ENCODE measurements around the gene DOCK6. TPM values are rescaled to one million over a fixed set of nuclear protein-coding genes. Genes with fewer than 3 reads are reported as not detected.

DOCK6 gene
- total RNA-seq, 1 donor from 2014 or later, result 32.0 TPM

DNA sequence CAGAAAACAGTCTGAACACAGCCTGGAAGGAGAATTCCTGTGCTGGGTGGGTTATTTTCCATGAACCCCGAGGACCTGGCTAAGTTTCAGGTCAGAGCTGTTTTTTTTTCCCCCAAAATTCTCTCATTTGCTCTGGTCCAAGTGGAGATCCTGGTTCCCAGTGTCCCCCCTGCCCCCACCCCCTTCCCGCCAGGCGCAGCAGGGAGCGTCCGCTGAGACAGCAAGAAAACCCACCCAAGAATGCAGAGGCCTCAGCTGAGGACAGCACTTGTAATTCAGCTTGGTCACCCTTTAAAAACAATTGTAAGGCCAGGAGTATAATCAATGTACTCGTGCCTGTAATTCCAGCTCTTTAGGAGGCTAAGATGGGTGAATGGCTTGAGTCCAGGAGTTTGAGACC lies 22.2 kb upstream of the DOCK6 start:
- ATAC-seq (ENCODE audit: poor library complexity), result no peak
- no peak for DNase-seq
- intact Hi-C loops (cut with DNase I), result loop anchor here (5.0 kb wide), 1 partner anchor 37 kb away; no protein-coding TSS in a partner anchor

DNA sequence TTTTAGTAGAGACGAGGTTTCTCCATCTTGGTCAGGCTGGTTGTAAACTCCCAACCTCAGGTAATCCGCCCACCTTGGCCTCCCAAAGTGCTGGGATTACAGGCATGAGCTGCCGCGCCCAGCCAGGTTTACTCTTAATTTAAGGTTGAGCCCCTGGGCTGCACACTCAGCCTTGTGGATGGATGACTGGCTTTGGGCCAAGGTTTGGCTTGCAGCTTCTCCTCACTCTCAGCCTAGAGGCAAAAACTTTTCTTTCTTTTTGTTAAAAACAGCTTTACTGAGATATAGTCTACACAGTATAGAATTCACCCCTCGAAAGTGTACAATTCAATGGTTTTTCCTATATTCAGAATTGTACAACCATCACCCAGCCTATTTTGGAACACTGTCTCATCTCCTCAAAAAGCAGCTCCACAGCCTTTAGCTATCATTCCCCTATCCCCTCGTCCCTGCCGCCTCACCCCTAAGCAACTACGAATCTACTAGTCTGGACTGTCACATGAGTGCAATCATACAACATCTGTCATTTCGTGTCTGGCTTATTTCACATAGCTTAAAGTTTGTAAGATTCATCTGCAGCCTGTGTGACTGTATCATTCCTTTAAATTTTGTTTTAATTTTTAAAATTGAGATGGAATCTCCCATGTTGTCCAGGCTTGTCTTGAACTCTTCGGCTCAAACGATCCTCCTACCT lies 19.2 kb upstream of the DOCK6 start:
- ATAC-seq (ENCODE audit: poor library complexity) (no peak), DNase-seq (no peak)
- intact Hi-C loops (cut with DNase I), result loop anchor here (5.0 kb wide), 1 partner anchor 34 kb away; no protein-coding TSS in a partner anchor

DNA sequence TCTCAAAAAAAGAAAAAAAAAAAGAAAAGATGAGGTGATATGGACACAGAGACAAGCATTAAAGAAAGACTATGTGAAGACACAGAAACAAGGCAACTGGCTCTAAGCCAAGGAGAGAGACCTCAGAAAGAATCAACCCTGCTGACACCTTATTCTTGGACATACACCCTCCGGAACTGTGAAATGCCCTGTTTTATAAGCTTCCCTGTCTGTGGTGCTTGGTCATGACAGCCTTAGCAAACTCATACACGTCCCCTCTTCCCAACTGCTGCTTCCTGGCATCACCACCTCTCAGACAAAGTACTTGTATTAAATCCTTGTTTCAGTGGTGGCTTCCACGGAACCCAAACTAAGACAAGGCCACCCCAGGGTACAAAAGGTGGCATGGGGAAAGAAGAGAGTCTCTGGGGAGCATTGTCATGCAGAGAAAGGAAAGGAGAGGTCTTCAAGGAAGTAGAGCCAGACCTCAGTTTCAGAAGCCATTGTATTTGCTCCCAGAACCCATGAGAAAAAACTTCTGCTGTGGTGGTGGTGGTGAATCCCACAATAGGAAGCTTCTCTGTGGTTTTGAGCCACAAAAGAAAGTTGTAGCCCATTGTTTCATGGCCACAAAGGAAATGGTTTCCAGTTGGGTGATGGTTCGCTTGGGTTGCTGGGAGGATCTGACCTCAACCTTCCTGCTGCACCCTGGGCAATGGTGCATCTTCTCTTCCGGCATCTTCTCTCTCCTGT lies 17.3 kb upstream of the DOCK6 start:
- intact Hi-C loops (cut with DNase I), result loop anchor here (5.0 kb wide), 1 partner anchor 32 kb away; no protein-coding TSS in a partner anchor
- ATAC-seq (ENCODE audit: poor library complexity) (no peak), DNase-seq (no peak)

- intact Hi-C loops (cut with DNase I), result no loop called here
- peak; percentile 83 for ATAC-seq (ENCODE audit: poor library complexity)
- DNase-seq, result no peak
Observed at GRCh38 chr19:11278670-11279069, 16.3 kb upstream of the DOCK6 start.

DNA sequence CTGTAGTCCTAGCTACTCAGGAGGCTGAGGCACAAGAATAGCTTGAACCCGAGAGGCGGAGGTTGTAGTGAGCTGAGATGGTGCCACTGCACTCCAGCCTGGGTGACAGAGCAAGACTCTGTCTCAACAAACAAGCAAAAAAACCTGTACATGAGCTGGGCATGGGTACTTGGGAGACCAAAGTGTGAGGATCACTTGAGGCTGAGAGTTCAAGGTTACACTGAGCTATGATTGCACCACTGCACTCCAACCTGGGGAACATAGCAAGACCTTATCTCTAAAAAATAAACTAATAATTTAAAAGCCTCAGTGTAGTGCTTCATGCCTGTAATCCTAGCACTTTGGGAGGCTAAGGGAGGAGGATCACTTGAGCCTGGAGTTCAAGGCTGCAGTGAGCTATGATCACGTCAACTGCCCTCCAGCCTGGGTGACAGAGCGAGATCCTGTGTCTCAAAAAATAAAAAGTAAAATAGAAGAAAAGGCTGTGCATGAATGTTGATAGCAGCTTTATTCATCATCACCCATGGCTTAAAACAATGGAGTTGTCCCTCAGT lies 12.3 kb upstream of the DOCK6 start:
- DNase-seq, result no peak
- no peak for ATAC-seq (ENCODE audit: poor library complexity)
- intact Hi-C loops (cut with DNase I), result no loop called here

- ATAC-seq (ENCODE audit: poor library complexity) (no peak), DNase-seq (no peak)
- intact Hi-C loops (cut with DNase I), result no loop called here
Observed at GRCh38 chr19:11273989-11274388, 11.7 kb upstream of the DOCK6 start.

DNA sequence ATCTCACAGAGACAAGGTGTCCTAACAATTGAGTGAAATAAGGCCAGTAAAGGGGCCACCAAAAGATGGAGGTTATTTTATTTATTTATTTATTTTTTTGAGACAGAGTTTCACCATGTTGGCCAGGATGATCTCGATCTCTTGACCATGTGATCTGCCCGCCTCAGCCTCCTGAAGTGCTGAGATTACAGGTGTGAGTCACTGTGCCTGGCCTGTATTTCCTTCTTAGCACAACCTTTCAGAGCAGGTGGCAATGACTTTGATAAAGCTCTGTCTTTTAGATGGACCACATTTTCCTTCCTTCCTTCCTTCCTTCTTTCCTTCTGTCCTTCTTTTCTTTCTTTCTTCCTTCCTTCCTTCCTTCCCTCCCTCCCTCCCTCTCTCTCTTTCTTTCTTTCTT lies 11.0 kb upstream of the DOCK6 start:
- DNase-seq, result no peak
- no peak for ATAC-seq (ENCODE audit: poor library complexity)
- intact Hi-C loops (cut with DNase I), result no loop called here

GRCh38 chr19:11269408-11269807 lies 7.1 kb upstream of the DOCK6 start:
- ATAC-seq (ENCODE audit: poor library complexity) (no peak), DNase-seq (no peak)
- intact Hi-C loops (cut with DNase I), result no loop called here

GRCh38 chr19:11268783-11269267 lies 6.5 kb upstream of the DOCK6 start:
- ATAC-seq (ENCODE audit: poor library complexity) (peak; percentile 80), DNase-seq (peak; percentile 85)
- intact Hi-C loops (cut with DNase I), result no loop called here

- DNase-seq, result no peak
- ATAC-seq (ENCODE audit: poor library complexity), result no peak
- intact Hi-C loops (cut with DNase I), result no loop called here
Observed at GRCh38 chr19:11267316-11268085, 5.2 kb upstream of the DOCK6 start.

DNA sequence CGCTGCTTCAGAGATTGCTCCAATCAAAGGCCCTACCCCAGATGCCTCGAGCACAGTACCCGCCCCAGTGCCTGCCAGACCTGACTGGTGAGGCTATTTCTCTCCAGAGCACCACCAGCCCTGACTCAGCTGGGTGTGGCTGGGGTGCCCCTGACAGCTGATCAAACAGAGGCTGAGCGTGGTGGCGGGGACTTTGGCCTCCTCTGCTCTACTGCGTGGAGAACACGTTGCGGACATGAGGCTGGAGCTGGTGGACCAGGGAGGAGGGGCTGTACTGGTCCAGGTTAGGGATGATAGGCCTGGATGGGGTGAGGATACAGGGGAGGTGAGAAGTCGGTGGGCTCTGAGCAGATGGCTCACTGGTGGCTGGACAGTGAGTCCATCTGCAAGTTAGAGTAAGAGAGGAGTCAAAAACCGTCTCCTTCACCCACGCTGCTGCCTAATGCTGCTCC lies 3.5 kb upstream of the DOCK6 start:
- ATAC-seq (ENCODE audit: poor library complexity) (no peak), DNase-seq (no peak)
- intact Hi-C loops (cut with DNase I), result no loop called here

DNA sequence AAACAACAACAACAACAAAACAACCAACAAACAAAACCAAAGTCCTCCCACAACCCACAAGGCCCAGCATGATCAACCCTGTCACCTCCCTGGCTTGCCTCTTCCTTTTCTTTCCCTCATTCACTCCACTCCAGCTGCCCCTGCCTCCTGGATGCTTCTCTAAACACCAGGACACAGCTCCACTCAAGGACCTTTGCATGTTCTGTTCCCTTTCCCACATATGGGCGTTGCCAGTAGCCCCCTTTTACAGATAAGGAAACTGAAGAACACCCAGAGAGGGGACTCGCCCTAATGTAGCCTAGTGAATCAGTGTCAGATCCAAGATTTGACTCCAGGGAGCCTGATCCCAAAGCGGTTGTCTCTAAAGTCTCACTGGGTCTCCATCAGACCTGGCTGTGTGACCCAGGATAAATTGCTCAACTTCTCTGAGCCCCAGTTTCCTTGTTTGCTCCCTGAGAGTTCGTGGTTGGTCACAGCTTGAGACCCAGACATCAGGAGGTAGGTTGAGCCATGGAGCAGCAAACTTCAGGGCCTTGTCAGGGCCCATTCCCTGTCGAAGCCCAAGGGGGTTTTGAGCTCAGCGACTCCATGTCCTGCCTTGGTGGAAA lies 3.0 kb upstream of the DOCK6 start:
- ATAC-seq (ENCODE audit: poor library complexity) (no peak), DNase-seq (no peak)
- intact Hi-C loops (cut with DNase I), result no loop called here

DNA sequence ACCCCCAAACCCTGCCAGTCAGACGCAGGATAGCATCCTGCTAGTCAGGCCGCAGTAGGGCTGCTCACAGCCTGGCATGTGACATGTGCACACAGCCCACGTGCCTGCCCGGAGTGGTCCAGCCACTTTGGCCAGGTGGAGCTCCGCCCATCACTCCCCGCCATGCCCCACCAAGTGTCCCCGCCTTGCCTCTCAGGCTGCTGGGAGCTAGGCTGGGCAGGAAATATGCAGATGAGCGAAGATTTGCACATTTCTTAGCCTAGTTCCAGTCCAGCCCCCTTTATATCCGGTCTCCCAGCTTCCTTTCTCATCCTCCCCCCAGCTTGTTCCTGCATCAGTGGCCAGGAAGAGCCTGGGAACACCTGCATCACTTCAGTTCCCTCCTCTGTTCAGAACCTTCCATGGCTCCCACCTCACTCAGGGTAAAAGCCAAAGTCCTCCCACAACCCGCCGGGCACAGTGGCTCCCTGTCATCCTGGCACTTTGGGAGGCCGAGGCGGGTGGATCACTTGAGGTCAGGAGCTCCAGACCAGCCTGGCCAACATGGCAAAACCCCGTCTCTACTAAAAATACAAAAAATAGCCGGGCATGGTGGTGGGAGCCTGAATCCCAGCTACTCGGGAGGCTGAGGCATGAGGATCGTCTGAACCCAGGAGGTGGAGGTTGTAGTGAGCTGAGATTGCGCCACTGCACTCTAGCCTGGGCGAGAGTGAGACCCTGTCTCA lies 2.3 kb upstream of the DOCK6 start:
- intact Hi-C loops (cut with DNase I), result no loop called here
- peak; percentile 68 for DNase-seq
- peak; percentile 33 for ATAC-seq (ENCODE audit: poor library complexity)

GRCh38 chr19:11263726-11264125 lies 1.4 kb upstream of the DOCK6 start:
- intact Hi-C loops (cut with DNase I), result no loop called here
- ATAC-seq (ENCODE audit: poor library complexity) (no peak), DNase-seq (no peak)

- intact Hi-C loops (cut with DNase I), result no loop called here
- DNase-seq (no peak), ATAC-seq (ENCODE audit: poor library complexity) (peak; percentile 11)
Observed at GRCh38 chr19:11261431-11261970, 823 bp downstream of the DOCK6 start.

- ATAC-seq (ENCODE audit: poor library complexity) (no peak), DNase-seq (no peak)
- intact Hi-C loops (cut with DNase I), result no loop called here
Observed at GRCh38 chr19:11260996-11261395, 1.3 kb downstream of the DOCK6 start.

- ATAC-seq (ENCODE audit: poor library complexity), result no peak
- intact Hi-C loops (cut with DNase I), result no loop called here
- no peak for DNase-seq
Observed at GRCh38 chr19:11257846-11258380, 4.4 kb downstream of the DOCK6 start.
